ENCODE results near the gene KLK12.

KLK12 gene

GRCh38 chr19:51047031-51047335, 12.2 kb upstream of the KLK12 start:
- DNase-seq (ENCODE audit: low spot score): no peak

- no peak for DNase-seq (ENCODE audit: low spot score)
These were observed 9.5 kb upstream of the KLK12 start for GRCh38 chr19:51044327-51044726.

GRCh38 chr19:51043497-51043896, 8.7 kb upstream of the KLK12 start:
- DNase-seq (ENCODE audit: low spot score): no peak

- DNase-seq (ENCODE audit: low spot score): no peak
These were observed 5.3 kb upstream of the KLK12 start for GRCh38 chr19:51040151-51040550.

- no peak for DNase-seq (ENCODE audit: low spot score)
These were observed 1.7 kb upstream of the KLK12 start for GRCh38 chr19:51036519-51036918.

- no peak for DNase-seq (ENCODE audit: low spot score)
These were observed 2.9 kb downstream of the KLK12 start for GRCh38 chr19:51031880-51032225.

- no peak for DNase-seq (ENCODE audit: low spot score)
These were observed 3.5 kb downstream of the KLK12 start for GRCh38 chr19:51031220-51031879.

- no peak for DNase-seq (ENCODE audit: low spot score)
These were observed 4.2 kb downstream of the KLK12 start for GRCh38 chr19:51030631-51031030.

- DNase-seq (ENCODE audit: low spot score): no peak
These were observed 5.1 kb downstream of the KLK12 start for GRCh38 chr19:51029718-51030117.

GRCh38 chr19:51027873-51028272, 6.9 kb downstream of the KLK12 start:
- no peak for DNase-seq (ENCODE audit: low spot score)

GRCh38 chr19:51027126-51027806, 7.5 kb downstream of the KLK12 start:
- no peak for DNase-seq (ENCODE audit: low spot score)

- no peak for DNase-seq (ENCODE audit: low spot score)
These were observed 8.3 kb downstream of the KLK12 start, which contains the start of gene KLK11 for GRCh38 chr19:51026554-51026831. Gene KLK11 (minus strand): TSS chr19:51026616. CDS start chr19:51025631, 985 bp downstream.

GRCh38 chr19:51025809-51026553, 8.8 kb downstream of the KLK12 start:
- DNase-seq (ENCODE audit: low spot score): no peak

- no peak for DNase-seq (ENCODE audit: low spot score)
These were observed 9.4 kb downstream of the KLK12 start for GRCh38 chr19:51025401-51025800.

- DNase-seq (ENCODE audit: low spot score): no peak
These were observed 9.9 kb downstream of the KLK12 start for GRCh38 chr19:51024924-51025323.

GRCh38 chr19:51023946-51024345, 10.9 kb downstream of the KLK12 start:
- DNase-seq (ENCODE audit: low spot score): no peak

GRCh38 chr19:51022526-51022925, 12.3 kb downstream of the KLK12 start:
- no peak for DNase-seq (ENCODE audit: low spot score)

GRCh38 chr19:51020988-51021651, 13.7 kb downstream of the KLK12 start:
- DNase-seq (ENCODE audit: low spot score): peak; percentile 51

- no peak for DNase-seq (ENCODE audit: low spot score)
These were observed 15.3 kb downstream of the KLK12 start, which contains the start of gene KLK10 for GRCh38 chr19:51019544-51019925. Gene KLK10 (minus strand): TSS chr19:51019709. CDS start chr19:51019130, 579 bp downstream.

GRCh38 chr19:51018745-51019543, 15.9 kb downstream of the KLK12 start:
- DNase-seq (ENCODE audit: low spot score): no peak

- peak; percentile 36 for DNase-seq (ENCODE audit: low spot score)
These were observed 17.8 kb downstream of the KLK12 start for GRCh38 chr19:51016798-51017683.

Data from hepatic stellate cell (primary cell).